SW 1271 (cell line): ENCODE measurements around the gene PCED1B.

ENCODE experiments used
- DNase-seq, 2 experiments: peaks; one replicate each; lab custom pipeline; 2025; lab: John Stamatoyannopoulos, UW

The PCED1B gene

DNA sequence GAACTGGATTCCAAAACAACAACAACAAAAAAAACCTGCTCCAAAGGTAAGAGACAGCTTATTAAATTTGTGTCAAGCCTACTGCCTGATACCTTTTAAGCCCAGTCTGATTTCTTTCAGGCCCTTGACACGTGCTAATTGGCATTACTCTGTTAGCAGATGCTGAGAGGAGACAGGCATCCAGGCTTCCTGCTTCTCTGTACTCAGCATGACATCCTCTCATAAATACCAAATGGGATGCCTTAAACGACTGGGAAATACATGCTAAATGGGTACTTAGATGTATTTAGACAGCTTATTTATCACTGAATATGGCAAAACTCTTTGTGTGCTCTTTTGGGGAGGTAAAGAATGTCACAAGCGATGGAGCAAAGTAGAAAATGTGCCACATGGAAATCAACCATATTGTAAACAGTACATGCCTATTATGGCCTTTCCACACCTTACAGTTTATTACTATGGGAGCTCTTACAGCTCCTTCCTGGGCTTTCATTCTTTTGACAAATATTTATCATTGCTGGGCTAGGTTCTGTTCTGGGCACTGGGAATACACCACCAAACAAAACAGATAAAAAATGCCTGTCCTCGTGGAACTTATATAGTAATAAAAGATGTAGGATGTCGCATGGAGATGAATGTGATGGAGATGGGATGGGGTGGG is 11.5 kb upstream of the PCED1B start:
- no peak for DNase-seq

DNA sequence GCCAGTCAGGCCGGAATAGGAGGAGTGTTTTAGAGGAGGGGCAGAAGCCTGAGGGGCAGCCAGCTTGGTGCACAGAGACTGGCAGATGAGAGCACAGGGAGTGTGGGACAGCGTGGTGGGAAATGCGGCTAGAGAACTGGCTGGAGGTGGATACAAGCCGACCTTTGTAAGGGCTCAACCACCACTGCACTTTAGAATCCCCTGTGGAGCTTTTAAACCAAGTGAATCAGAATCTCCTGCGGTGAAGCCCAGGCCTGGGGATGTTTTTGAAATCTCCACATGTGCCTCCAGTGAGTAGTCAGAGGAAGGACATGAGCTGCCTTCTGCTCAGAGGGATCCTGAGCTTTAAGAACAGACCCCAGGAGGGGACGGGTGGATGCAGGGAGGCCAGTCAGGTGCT is 10.9 kb upstream of the PCED1B start:
- DNase-seq = no peak

DNA sequence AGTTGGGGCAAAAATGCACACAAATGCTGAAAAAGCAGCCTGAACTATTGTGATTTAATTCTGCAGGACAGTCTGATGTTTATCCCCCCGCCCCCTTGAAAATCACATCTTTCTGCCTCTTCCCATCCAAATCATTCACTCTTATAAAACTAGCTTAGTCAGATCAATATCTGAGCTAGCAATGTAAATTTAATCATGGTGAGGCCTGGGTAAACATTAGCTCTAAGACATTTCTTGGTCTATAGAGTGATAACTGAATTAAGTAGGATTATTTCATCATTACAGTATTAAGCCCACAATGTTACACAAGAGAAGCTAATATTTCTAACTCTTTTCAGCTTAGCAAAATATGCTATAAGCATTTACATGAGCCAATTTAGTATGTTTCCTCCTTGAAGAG is 9.1 kb upstream of the PCED1B start:
- no peak for DNase-seq

DNA sequence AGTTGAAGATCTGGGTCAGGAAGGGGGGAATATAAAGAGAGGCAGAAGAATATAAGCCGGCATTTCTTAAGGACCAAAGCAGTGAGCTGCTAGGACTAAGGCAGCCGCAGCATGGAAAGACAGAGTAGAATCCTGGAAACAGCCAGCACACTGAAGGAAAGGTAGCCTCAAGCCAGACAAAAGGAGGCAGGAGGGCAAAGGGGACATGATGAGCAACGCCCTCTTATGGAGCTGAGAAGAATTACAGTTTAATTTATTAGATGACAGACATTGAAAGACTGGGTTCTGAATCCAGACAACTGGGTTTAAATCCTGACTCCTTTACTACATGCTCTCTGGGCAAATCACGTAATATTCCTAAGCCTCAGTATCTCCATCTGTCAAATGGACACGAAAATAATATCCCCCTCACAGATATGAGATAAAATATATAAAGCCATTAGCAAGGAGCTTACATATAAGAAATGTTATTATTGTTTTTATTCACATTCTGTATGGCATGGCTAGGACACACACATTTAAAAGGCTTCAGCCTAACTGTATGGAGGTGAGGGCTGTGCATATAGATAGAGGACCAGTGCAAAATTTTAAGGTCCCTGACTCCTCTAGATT is 8.1 kb upstream of the PCED1B start:
- DNase-seq = peak in 1 of 2 experiments; percentile 35

DNA sequence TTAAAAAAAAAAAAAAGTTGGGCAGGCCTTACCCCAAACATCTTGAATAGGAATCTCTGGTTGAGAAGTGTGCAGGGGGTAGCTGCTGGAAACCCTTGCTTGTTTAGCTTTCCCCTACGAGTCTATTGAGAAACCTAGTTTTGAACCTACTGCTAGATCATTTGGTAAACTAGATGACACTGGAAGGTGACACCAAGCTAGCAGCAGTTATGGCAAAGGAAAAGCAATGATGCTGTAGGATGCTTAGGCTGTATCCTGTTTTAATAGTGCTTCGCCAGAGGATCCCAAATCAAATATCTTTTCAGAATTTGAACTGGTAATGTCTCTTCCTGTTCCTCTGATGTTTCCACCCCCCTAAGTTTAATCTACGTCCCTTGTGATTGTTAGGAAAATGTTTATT is 5.5 kb upstream of the PCED1B start:
- no peak for DNase-seq

DNA sequence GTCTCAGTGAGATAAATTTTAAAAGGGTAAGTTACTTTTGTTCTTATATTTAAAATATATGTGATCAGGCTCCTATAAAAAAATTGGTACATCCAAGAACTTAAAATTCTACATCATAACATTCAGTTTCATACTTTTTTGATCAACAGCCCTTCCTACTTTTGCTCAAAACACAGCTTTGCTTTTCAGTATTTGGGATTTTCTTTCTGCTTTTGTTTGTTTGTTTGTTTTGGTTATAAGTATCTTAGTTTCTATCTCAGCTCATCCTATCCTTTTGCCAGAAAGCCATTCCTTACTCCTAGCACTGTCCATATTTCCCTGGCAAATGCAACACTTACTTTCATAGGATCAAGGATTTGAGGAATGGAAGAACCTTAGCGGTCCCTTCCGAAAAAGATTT is 4.7 kb upstream of the PCED1B start:
- DNase-seq = no peak

DNA sequence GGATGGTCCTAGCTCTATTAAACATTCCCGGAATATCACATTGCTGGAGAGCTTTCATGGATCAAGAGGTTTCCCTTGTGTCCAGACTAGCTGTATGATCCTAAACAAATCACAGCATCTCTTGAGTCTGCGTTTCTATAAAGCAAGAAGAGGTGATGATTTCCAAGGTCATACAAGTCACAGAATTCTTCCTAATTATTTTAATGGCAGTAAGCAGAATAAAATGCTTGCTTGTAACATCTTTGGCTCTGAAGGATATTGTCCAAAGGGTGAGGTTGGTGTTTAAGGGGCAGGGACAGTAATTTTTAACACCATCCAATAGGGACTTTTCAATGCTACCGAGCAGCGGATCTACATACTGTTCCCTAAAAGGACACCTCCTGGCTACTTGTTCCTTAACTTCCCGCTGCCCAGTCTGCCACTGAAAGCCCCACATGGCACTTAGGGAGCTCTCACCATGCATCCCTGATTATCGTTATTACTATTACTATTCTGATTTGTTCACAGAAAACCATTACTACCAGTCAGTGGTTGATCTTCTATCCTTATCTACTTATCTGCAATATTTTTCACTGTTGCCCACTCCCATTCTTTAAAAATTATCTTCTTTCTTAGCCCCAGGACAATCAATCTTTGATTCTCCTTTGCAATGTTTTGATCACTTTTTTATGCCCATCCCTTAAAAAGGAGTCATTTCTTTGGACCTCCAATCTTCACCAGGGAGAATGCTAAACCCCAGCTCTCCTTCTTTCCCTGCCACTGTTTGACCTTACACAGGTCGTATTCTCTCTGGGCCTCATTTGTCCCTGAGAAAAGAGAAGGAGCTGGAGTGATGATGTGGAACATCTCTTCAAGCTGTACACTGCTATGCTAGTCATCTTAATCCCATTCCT is 4.0 kb upstream of the PCED1B start:
- DNase-seq = no peak

DNA sequence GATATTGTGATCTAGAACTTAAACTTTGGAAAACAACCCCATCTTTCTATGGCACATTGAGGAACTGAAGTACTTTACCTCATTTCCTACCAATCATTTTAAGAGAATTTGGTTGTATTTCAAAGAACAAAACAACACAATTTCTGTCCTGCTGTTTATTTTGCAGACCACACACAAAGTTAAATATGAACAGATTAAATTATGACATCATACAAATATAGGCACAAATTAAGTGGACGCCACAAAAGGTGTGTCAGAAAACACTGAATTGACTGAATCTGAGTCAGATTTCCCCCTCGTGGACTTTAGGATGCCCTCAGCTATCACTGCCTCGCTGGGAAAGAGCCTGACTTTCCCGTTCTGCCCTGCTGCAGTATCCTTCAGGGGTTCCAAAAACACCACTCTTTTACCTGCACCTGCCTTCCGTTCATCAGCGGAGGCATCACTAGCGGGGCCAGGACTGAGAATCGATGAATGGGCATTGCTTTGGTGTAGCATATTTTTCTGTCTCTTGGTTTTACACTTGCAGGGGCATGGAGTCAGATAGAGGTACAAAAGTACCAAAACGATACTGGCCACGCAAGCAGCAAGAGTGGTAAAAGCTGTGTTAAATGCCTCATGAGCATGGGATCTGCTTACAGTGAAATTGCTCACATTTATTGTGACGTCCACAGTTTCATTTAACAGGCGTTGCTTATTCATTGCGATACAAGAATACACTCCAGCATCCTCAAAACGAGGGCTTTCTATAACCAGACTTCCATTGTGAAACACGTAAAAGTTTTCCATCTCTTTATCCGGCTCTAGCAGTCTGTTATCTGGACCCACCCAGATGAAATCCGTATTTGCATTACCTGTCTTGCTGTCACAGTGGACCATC is 2.0 kb upstream of the PCED1B start:
- DNase-seq = no peak

DNA sequence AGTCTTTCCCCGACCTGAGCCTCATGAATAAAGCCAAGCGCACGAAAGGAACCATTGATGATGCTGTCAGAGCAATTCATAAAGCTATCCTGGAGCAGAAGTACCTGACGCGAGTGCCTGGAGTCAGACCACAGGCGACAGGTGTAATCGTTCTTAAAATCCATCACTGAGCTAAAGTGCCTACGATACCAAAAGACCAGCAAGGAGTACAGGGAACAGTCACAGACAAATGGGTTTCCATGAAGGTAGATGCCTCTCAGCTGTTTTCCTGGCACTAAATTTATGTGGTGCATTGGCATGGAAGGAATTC is 1.4 kb upstream of the PCED1B start:
- DNase-seq = no peak

DNA sequence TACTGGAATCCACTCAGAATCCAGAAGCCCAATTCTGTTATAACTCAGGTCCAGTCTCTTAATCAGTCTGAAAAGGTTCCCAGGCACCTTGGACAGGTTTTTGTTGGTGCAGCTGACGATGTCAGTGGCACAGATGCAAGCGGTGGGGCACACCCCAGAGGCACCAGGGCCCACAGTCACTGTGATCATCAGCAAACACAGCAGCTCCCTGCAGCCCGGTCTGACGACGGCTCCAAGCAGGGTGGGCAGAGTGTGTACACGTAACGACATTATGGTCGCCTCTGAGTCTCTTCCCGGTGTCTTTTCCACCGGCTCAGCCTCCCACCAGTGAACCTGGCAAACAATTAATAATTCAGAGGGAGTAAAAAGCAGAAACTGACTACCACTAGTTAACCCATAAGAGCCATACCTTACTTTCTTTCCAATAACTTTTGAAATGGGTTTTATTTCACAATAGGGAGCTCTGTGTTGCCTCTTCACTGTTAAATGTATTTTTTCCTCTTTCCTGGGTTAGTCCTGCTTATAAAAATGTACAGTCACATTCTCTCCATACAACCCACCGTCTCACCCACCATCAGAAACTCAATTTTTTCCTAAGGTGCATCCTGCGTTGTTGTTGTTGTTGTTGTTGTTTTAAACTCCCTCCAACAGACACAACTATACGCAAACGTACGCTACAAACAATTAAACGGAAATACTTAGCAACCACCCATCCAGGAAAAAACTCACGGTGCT is 521 bp upstream of the PCED1B start:
- DNase-seq = no peak

DNA sequence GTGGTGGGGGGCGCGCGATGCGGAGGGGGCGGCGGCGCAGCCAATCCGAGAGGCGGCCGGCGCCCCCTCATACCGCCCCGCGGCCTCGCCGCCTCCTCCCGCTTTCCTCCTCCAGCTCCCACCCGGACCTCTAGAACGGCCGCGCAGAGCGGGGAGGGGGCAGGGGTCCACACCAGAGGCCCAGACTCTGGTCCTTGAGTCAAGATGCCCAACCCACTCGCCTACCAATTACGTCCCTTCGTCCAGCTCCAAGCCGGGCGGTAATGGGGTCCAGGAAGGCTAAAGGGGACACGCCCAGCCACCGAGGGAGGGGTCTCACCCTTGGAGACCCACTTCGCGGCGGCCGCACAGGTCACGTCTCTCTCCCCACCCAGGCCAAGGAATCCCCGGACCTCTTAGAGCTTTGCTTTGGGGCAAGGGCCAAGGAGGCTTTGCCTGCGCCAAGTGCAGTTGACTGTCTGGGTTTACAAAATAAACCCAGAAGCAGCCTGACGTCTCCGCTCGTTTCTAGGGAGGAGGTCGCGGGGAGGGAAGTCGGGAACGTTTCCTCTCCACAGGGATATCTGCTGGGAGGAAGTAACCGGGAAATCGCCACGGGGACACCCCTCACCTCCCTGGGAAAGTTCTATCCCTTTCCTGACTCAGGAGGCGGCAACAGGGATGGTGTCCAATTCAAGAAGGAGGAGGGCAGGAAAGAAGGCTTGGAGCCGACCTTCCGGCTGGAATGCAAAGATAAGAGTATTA is 732 bp downstream of the PCED1B start:
- peak; percentile 54 to 74 for DNase-seq

DNA sequence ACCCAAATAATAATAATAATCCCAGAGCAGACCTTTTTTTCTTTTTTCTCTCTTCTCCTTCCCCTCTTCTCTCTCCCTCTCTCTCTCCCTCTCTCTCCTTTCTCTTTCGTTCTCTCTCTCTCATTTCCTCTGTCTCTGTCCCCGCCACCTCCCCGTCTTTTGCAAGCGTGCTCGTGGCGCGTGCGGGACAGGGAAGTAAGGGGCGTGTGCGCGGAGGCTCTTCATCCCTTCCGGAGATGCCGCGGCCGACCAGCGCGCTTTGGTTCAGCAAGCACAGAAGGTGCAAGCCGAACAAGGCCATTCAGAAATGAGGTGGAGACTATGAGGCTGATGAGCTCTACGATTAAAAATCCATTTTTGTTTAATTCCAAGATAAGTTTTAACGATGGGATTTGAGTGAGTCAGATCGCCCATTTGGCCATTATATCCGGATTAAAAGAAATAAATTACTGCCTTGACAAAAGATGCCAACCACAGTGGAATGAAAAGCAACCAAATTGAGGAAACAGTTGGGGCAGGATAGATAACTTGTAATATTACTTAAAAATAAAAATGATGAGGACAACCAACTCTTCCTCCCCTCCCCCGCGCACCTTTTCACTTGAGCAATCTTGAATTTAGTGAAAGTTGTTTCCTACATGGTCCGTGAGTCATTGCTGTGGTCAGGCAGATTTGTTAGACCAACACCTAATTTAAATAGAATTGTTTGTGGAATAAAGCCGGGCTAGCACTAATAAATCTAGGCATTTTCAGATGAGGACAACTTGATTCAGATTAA is 1.5 kb downstream of the PCED1B start:
- DNase-seq = peak; percentile 23 to 74

DNA sequence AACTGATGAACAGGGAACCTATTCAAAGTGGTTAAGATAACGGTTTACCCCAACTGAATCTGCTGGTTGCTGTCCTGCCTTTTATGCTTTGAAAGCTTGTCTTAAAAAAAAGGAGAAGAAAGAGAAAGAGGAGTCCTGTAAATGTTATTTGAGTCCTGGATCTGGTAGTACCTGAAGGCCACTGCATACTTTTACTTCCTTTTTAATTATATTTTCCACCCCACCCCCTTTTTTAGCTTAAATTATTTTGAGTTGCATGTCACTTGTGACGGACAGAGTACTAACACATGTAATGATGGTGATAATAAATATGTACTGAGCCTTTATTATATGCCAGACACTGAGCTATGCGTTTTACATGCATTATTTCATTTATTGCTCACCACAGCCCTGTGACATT is 2.9 kb downstream of the PCED1B start:
- DNase-seq = peak in 1 of 2 experiments; percentile 48

DNA sequence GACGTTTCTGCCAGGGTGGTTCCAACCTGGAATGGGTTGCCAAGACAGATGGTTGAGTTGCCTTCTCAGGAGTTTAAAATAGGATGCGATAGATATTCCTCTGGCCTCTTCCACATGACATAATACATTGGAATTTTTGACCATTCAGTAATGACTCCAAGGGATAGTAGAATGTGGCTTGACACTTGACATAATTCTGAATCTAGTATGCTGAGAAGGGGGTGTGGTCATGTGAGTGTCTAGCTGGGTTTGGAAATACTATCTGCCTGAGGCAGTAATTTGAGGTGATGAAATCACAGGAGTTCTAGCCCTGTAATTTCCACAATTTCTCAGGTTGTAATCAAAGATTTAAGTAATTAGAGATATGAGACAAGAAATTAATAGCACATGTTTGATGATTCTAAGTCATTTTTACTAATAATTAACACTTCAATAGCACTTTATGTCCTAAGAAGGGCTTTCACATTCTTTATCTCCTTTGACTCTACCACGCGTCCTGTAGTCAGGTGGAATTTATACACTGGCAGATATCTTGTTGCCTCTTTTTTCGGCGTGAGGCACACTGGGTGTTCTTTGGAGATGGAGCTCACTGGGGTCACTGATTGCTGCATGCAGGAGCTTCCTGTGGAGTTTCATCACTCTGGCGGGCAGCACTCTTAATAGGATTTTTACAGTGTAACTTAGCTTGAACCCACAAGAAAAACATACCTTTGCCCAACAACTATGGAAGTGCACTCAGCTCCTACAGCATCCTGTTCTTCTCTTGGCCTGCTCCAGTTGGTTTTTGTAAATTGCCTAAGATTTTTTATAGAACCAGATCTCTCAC is 3.6 kb downstream of the PCED1B start:
- peak; percentile 88 to 95 for DNase-seq

DNA sequence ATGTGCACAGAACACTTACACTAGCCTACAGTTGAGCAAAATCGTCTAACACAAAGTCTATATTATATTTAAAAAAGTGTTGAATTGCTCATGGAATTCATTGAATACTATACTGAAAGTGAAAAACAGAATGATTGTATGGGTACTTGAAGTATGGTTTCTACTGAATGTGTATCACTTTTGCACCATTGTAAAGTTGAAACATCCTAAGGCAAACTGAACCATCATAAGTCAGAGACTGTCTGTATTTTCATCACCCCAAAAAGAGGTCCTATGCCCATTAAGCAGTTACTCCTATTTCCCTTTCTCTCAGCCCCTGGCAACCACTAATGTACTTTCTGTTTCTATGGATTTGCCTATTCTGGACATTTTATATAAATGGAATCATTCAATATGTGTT is 4.8 kb downstream of the PCED1B start:
- peak in 1 of 2 experiments; percentile 30 for DNase-seq

DNA sequence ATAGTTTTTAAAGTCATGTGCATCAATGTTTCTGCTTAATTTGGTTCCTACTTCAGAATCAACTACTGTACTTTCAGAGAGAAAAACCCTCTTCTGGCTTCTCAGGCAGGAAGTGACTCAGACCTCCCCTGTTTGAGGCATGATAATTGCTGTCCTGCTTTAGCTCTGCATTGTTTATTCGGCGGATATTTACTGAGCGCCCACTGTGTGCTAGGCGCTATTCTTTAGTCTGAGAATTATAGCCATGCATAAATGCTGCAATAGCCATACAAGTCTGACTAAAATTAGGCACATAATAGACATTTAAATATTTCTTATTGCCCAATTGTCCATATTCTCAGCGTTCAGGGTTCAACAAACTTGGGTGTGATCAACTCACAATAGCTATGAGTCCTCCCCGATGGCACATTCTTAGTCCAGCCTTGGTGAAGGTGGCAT is 6.4 kb downstream of the PCED1B start:
- peak; percentile 76 to 86 for DNase-seq

DNA sequence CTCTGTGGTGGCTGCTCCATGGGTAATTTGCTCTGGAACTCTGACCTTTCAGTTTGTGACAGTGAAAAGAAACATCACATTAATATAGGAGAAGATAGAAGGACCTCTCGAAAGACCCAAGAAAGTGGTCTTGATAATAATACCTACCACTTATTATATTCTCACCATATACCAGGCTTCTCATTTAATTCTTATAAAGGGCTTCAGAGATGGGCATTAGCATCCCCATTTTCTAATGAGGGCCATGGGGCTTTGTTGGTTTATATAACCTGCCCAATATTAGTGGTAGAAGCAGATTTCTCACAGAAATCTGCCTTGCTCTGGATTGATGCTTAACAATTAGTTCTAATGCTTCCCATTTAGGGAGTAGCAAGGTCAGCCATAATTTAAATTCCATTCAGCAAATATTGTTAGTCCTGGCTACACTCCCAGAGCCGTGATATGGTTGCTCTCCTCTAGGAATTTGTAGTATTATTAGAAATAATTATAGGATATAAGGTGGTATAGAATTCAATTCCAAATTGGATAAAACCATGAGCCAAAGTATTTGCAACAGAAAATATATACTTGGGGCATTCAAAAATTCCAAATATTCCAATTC is 7.8 kb downstream of the PCED1B start:
- no peak for DNase-seq
